Measurements from ENCODE around the gene MICOS13. TPM values are rescaled to one million over a fixed set of nuclear protein-coding genes. Genes with fewer than 3 reads are reported as not detected.
"Not testable (repeated sequence)": the region's sequence is repeated elsewhere in the genome, so short reads cannot be mapped to it uniquely, and the experiment has no call there.

MICOS13 gene
- total and polyA plus RNA-seq, 8 donors, result 11.0 to 171 (median 70.8) TPM

GRCh38 chr19:5703819-5704818 is 23.8 kb upstream of the MICOS13 start:
- Histone ChIP-seq H3K9me3 (no peaks in the 10 kb centered on the region), H3K27ac (no peak overlapping the region), H3K4me3 (no peak overlapping the region), H3K27me3 (no peaks in the 10 kb centered on the region), H3K36me3 (peaks cover 71 to 96% (median 94%) of the 10 kb centered on the region in 4 donors), H3K4me1 (no peaks in the 10 kb centered on the region)
- no peak for DNase-seq
- intact Hi-C loops (cut with DNase I; ENCODE audit: low total_unique reads), result no loop called here
- TF ChIP-seq POLR2A (IDR thresholded peaks at IDR 0.05) (no peak), CTCF (IDR thresholded peaks at IDR 0.05) (no peak), POLR2AphosphoS5 (IDR thresholded peaks at IDR 0.05) (no peak), EP300 (IDR thresholded peaks at IDR 0.05) (no peak)
- 96 to 98% (median 97%) methylated on average over 39 to 40 of the region's 40 CpGs for WGBS, 5 donors

DNA sequence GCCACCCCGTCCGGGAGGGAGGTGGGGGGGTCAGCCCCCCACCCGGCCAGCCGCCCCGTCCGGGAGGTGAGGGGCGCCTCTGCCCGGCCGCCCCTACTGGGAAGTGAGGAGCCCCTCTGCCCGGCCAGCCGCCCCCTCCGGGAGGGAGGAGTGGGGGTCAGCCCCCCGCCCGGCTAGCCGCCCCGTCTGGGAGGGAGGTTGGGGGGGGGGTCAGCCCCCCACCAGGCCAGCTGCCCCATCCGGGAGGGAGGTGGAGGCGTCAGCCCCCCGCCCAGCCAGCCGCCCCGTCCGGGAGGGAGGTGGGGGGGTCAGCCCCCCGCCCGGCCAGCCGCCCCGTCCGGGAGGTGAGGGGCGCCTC is 21.7 kb upstream of the MICOS13 start:
- DNase-seq; H3K27ac ChIP-seq; H3K4me3 ChIP-seq; H3K27me3 ChIP-seq; H3K9me3 ChIP-seq; H3K4me1 ChIP-seq; intact Hi-C loops (cut with DNase I; ENCODE audit: low total_unique reads): not testable (repeated sequence)
- peaks cover 66 to 96% (median 93%) of the 10 kb centered on the region in 4 donors for H3K36me3 ChIP-seq
- WGBS, 5 donors, result 93 to 95% (median 93%) methylated on average over 7 to 15 of the region's 28 CpGs; no CpG with 5 or more reads in 2 of the 5 donors

GRCh38 chr19:5700455-5701092 is 20.3 kb upstream of the MICOS13 start:
- WGBS, 5 donors, result 95 to 97% (median 97%) methylated on average over 19 to 22 of the region's 22 CpGs
- H3K4me1 ChIP-seq, result peaks cover 0 to 5% (median 0%) of the 10 kb centered on the region in 4 donors
- no peak for DNase-seq
- intact Hi-C loops (cut with DNase I; ENCODE audit: low total_unique reads), result no loop called here
- TF ChIP-seq CTCF (IDR thresholded peaks at IDR 0.05) (no peak), EP300 (IDR thresholded peaks at IDR 0.05) (no peak), POLR2A (IDR thresholded peaks at IDR 0.05) (no peak), POLR2AphosphoS5 (IDR thresholded peaks at IDR 0.05) (no peak)
- no peaks in the 10 kb centered on the region for H3K27me3 ChIP-seq
- no peak overlapping the region for H3K4me3 ChIP-seq
- peaks cover 64 to 96% (median 93%) of the 10 kb centered on the region in 4 donors for H3K36me3 ChIP-seq
- no peaks in the 10 kb centered on the region for H3K9me3 ChIP-seq
- H3K27ac ChIP-seq, result no peak overlapping the region

DNA sequence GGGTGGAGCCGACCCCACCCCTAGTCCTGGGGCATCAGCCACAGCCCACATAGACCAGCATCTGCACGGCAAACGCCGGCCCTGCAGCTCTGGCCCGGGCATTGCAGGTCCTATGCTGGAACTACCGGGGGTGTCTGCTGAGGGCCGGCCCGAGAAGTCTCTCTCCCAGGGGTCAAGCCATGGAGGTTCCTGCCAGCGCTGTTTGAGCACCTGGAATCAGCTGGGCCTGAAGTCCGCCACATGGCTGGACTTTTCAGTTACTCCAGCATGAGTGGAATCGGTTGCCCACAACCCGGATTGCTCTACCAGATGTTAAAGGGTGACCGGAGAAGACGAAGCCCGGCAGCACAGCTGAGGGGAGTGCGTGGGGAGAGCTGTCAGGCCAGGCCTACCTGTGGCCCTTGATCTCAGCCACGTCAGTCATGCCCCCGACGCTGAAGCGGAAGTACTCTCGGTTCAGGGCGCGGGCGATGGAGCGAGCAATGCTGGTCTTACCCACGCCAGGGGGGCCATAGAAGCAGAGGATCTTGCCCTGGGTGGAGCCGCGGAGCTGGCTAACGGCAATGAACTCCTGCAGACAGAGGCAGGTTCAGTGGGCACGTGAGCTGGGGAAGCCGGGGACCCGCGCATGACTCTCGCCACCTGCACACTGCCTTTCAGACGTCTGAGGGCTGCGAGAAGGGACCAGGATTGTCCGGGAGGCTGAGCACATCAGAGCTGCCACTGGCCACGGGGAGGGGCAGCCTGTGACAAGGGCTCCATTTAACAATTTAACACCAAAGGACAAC is 18.5 kb upstream of the MICOS13 start:
- H3K27ac ChIP-seq, result no peak overlapping the region
- H3K36me3 ChIP-seq, result peaks cover 65 to 96% (median 93%) of the 10 kb centered on the region in 4 donors
- no peak for DNase-seq
- H3K27me3 ChIP-seq, result no peaks in the 10 kb centered on the region
- peaks cover 0 to 10% (median 3%) of the 10 kb centered on the region in 4 donors for H3K4me1 ChIP-seq
- H3K9me3 ChIP-seq, result no peaks in the 10 kb centered on the region
- intact Hi-C loops (cut with DNase I; ENCODE audit: low total_unique reads), result no loop called here
- H3K4me3 ChIP-seq, result no peak overlapping the region
- 89 to 92% (median 91%) methylated on average over 33 to 38 of the region's 38 CpGs for WGBS, 5 donors
- TF ChIP-seq CTCF (IDR thresholded peaks at IDR 0.05) (no peak), EP300 (IDR thresholded peaks at IDR 0.05) (no peak), POLR2AphosphoS5 (IDR thresholded peaks at IDR 0.05) (no peak), POLR2A (IDR thresholded peaks at IDR 0.05) (no peak)
